ENCODE measurements around the gene PDIK1L. TPM values are rescaled to one million over a fixed set of nuclear protein-coding genes. Genes with fewer than 3 reads are reported as not detected.

PDIK1L gene
- total RNA-seq, 1 experiment from 2014 or later: 8.7 TPM

GRCh38 chr1:26162220-26162709 is 50.6 kb downstream of the PDIK1L start:
- Histone ChIP-seq H3K36me3 (no peaks in the 10 kb centered on the region), H3K9me3 (replicated peaks) (no peaks in the 10 kb centered on the region), H3K27me3 (peaks cover 19% of the 10 kb centered on the region; the same call in 1 of the 2 replicates), H3K27ac (no peak overlapping the region), H3K4me3 (peak overlapping the region; percentile 17; the same call in 1 of the 2 replicates), H3K4me1 (peaks cover 23% of the 10 kb centered on the region)
- DNase-seq: no peak

- H3K4me3 ChIP-seq: no peak overlapping the region
- H3K36me3 ChIP-seq: no peaks in the 10 kb centered on the region
- H3K9me3 ChIP-seq (replicated peaks): no peaks in the 10 kb centered on the region
- H3K4me1 ChIP-seq: peaks cover 31% of the 10 kb centered on the region
- no peak for DNase-seq
- no peak overlapping the region for H3K27ac ChIP-seq
- peaks cover 16% of the 10 kb centered on the region; the same call in 1 of the 2 replicates for H3K27me3 ChIP-seq
Observed at GRCh38 chr1:26163684-26164035, 52.0 kb downstream of the PDIK1L start.

DNA sequence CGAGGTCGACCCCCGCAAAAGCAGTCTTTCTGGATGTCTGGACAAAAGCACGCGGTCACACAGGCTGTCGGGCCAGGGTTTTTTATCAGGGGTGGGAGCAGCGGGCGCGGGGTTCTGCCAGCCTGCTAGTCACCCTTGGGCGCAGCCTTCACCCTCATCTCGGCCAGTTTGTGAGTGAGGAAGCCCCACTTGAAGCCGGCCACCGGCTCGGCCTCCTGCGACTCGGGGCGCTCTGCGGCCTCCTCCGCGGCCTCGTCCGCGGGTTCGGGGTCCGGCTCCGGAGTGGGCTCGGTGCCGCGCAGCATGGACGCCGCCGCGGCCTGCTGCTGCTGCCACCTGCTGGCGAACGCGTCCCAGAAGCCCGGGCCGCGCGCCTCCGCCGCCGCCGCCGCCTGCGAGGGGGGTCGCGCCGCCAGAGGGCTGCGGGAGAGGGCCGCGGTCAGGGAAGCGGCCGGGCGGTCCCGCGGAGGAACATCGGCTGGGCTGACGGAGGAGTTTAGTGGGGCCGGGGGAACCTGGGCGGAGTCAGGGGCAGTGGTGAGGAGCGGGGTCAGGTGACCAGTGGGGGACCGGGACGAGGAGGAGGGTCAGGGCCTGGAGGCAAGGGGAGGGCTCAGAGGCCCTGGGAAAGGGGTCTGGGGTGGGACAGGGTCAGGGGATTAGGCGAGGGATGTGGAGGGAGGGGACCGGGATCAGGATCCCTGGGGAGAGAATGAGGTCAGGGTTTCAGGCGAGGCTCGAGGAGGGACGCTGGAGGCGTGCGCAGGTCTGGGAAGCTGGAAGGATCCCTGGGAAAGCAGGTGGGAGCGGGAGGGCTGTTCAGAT is 52.6 kb downstream of the PDIK1L start:
- DNase-seq: no peak
- Histone ChIP-seq H3K27ac (no peak overlapping the region), H3K4me1 (peaks cover 37% of the 10 kb centered on the region), H3K27me3 (peaks cover 13% of the 10 kb centered on the region; the same call in 1 of the 2 replicates), H3K36me3 (no peaks in the 10 kb centered on the region), H3K4me3 (peak overlapping the region; percentile 39), H3K9me3 (replicated peaks) (no peaks in the 10 kb centered on the region)

DNA sequence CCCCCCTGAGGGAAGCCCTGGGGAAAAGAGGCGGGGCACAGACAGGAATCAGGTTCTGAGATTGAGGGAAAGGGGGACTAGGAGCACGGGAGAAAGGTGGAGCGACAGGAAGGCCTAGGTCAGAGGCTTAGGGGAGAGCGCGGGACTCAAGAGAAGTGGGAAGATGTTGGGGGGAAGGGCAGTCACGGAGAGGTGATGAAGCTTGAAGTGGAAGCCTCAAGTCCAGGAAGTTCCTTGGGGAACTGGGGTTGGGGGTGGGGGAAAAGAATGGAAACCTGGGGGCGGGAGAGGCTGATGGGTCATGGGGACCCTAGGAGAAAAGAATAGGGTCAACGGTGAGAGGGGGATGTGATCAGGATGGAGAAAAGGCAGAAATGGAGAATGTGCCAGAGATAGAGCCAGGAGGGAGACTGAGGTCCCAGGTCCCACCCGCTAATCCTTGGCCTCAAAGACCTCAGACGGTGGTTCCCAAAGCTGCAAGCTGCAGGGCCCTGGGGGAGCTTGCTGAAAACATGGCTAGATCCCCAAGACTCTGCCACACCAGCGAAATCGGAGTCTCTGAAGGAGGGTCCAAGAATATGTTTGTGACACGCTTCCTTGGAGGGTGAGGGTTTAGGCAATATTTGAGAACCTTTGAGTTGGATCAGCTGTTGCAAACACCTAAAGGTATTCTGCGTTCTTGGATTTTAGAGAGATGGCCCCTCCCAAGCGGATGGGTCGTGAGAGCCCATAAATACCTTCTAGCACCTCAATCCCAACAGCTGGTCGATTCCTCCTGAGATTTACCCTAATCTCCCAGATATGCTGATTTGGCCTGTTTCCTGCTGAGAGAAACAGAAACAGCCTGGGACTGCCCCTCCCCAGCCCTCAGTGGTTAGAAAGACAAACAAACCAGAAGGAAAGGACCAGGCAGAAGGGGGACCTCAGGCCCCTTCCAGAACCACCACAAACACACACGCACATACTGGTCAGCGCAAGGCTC is 53.5 kb downstream of the PDIK1L start:
- Histone ChIP-seq H3K36me3 (no peaks in the 10 kb centered on the region), H3K4me1 (peaks cover 40% of the 10 kb centered on the region), H3K27ac (no peak overlapping the region; the same call in 1 of the 2 replicates), H3K4me3 (no peak overlapping the region), H3K9me3 (replicated peaks) (no peaks in the 10 kb centered on the region), H3K27me3 (peaks cover 8% of the 10 kb centered on the region; the same call in 1 of the 2 replicates)
- DNase-seq: peak; percentile 80 to 90

GRCh38 chr1:26166719-26167281 is 55.2 kb downstream of the PDIK1L start:
- H3K4me3 ChIP-seq: no peak overlapping the region
- H3K36me3 ChIP-seq: no peaks in the 10 kb centered on the region
- peaks cover 46% of the 10 kb centered on the region for H3K4me1 ChIP-seq
- DNase-seq: no peak
- H3K9me3 ChIP-seq (replicated peaks): no peaks in the 10 kb centered on the region
- H3K27ac ChIP-seq: no peak overlapping the region
- H3K27me3 ChIP-seq: peaks cover 8% of the 10 kb centered on the region; the same call in 1 of the 2 replicates

- peak within 1 kb of the TSS; percentile 54 for H3K27ac ChIP-seq
- H3K27me3 ChIP-seq: no peaks in the 10 kb centered on the region
- H3K4me3 ChIP-seq: peak within 1 kb of the TSS; percentile 92
- no peaks in the 10 kb centered on the region for H3K36me3 ChIP-seq
- DNase-seq: peak; percentile 48 to 71
- H3K4me1 ChIP-seq: peaks cover 46% of the 10 kb centered on the region
- H3K9me3 ChIP-seq (replicated peaks): no peaks in the 10 kb centered on the region
Observed at GRCh38 chr1:26168410-26169197, 57.0 kb downstream of the PDIK1L start, which contains the start of gene C1orf232. Gene C1orf232 (minus strand): TSS chr1:26168963. CDS start chr1:26168499, 464 bp downstream.

DNA sequence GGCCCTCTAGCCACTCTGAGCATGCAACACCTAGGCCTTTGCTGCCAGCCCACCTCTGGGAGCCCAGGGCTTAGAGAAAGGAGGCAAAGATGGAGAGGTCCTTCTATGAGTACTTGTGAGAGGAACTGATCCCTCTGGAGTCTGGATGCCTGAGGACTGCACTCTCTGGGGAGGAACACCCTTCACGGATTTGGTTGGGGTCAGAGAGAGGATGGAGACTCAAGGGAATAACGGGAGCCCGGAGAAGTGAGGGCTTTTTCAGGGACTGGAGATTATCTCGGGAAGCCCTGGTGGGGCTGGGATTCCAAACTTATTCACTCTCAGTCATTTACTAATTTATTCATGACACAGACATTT is 57.6 kb downstream of the PDIK1L start:
- Histone ChIP-seq H3K4me3 (peak overlapping the region; percentile 92), H3K27ac (no peak overlapping the region), H3K27me3 (no peaks in the 10 kb centered on the region), H3K9me3 (replicated peaks) (no peaks in the 10 kb centered on the region), H3K4me1 (peaks cover 46% of the 10 kb centered on the region), H3K36me3 (no peaks in the 10 kb centered on the region)
- DNase-seq: no peak

- peaks cover 42% of the 10 kb centered on the region for H3K4me1 ChIP-seq
- peak within 1 kb of the TSS; percentile 54 for H3K27ac ChIP-seq
- H3K9me3 ChIP-seq (replicated peaks): no peaks in the 10 kb centered on the region
- H3K36me3 ChIP-seq: no peaks in the 10 kb centered on the region
- no peaks in the 10 kb centered on the region for H3K27me3 ChIP-seq
- DNase-seq: peak; percentile 93 to 94
- peak within 1 kb of the TSS; percentile 92 for H3K4me3 ChIP-seq
Observed at GRCh38 chr1:26169669-26170471, 58.2 kb downstream of the PDIK1L start, which contains the start of gene ZNF593. Gene ZNF593 (plus strand): TSS chr1:26169908. CDS start chr1:26169984, 76 bp downstream.

DNA sequence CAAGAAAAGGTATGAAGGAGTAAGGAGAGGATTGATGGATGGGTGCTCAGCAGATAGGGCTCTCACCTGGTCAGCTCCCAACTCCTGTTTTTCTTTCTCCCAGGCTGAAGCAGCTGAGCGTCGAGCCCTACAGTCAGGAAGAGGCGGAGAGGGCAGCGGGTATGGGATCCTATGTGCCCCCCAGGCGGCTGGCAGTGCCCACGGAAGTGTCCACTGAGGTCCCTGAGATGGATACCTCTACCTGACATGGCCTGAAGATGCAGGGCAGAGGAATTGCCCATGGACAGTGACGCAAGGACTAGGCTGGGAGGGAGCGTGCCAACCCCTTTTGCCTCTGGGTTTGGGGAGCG is 58.8 kb downstream of the PDIK1L start:
- no peaks in the 10 kb centered on the region for H3K9me3 ChIP-seq (replicated peaks)
- H3K4me1 ChIP-seq: peaks cover 38% of the 10 kb centered on the region
- no peaks in the 10 kb centered on the region for H3K27me3 ChIP-seq
- no peak for DNase-seq
- H3K4me3 ChIP-seq: peak overlapping the region; percentile 92
- H3K27ac ChIP-seq: no peak overlapping the region; the same call in 1 of the 2 replicates
- H3K36me3 ChIP-seq: no peaks in the 10 kb centered on the region

- H3K36me3 ChIP-seq: no peaks in the 10 kb centered on the region
Observed at GRCh38 chr1:26171084-26172072, 59.8 kb downstream of the PDIK1L start, which contains the start of gene ZNF593OS. Gene ZNF593OS (minus strand): TSS chr1:26171832. CDS start chr1:26171661, 171 bp downstream.

More at GRCh38 chr1:26171084-26172072, 59.8 kb downstream of the PDIK1L start, which contains the start of gene ZNF593OS:
- H3K27me3 ChIP-seq: no peaks in the 10 kb centered on the region
- H3K27ac ChIP-seq: no peak within 1 kb of the TSS
- H3K9me3 ChIP-seq (replicated peaks): no peaks in the 10 kb centered on the region
- peak within 1 kb of the TSS; percentile 92; the same call in 1 of the 2 replicates for H3K4me3 ChIP-seq
- DNase-seq: peak; percentile 41 to 45
- H3K4me1 ChIP-seq: peaks cover 28% of the 10 kb centered on the region
